Measurements from ENCODE around the gene SFMBT2. TPM values are rescaled to one million over a fixed set of nuclear protein-coding genes. Genes with fewer than 3 reads are reported as not detected.
A peak's percentile ranks its signal among the peaks of the same experiment; 100 is the strongest.
"Not testable (repeated sequence)": the region's sequence is repeated elsewhere in the genome, so short reads cannot be mapped to it uniquely, and the experiment has no call there.

Gene SFMBT2
- total RNA-seq, 2 experiments from 2014 or later = 31.9 to 32.3 TPM

DNA sequence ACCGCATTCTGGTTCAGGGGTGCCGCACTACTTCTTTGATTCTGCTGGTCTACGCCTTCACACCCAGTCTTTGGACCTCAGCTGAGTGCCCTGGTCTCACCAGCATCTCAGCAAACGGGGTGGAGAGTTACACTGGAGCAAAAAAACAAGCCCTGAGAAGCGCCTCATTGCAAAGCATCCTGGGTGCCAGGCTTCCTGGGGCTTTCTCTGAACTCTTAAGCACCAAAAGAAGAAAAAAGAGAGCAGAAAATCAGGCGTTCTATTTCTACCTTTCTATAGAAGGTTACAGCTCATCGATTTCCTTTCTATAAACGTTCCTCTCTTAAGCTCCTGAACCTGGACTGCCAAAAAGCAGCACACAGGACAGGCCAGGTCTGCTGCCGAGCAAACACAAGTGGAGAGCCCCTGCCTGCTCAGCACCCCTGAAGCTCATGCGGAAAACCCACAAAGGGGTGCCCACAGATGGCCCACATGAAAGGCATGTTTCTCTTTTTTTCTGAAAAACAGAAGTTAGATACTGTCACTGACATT, 217.9 kb downstream of the SFMBT2 start:
- ChIA-PET CTCF (no interaction called here), POLR2A (interaction anchor here (0.5 kb wide), 1 partner anchor 227 kb away, joined by 3 read pairs; no protein-coding TSS in a partner anchor)
- Mint-ChIP-seq H3K27ac (peak overlapping the region; percentile 99), H3K4me1 (peaks cover 64% of the 10 kb centered on the region), H3K9me3 (peaks cover 20% of the 10 kb centered on the region), H3K4me3 (peak overlapping the region; percentile 49), H3K27me3 (no peaks in the 10 kb centered on the region), H3K36me3 (ENCODE audit: low read depth) (peaks cover 86% of the 10 kb centered on the region)
- peak; percentile 84 for DNase-seq

DNA sequence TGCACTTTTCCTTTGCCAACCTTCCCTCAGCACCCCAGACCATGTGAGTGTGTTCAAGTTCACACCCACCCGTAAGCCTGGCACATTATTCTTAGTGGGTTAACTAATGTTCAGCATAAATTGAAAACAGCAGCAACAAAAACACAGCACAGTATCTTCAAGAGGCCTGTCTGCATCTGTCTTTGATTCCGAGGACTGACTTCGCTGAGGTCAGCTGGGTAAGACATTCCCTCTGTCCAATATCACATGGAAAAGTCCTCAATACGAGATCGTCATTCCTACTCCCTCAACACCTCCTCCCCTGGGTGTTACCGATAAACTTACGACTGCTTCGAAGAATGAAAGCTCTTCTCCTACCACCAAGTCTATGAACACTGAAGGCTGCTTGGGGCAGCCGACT, 218.8 kb downstream of the SFMBT2 start:
- Mint-ChIP-seq H3K4me1 (peaks cover 68% of the 10 kb centered on the region), H3K27ac (peak overlapping the region; percentile 99), H3K4me3 (peak overlapping the region; percentile 49), H3K36me3 (ENCODE audit: low read depth) (peaks cover 86% of the 10 kb centered on the region), H3K9me3 (peaks cover 18% of the 10 kb centered on the region), H3K27me3 (no peaks in the 10 kb centered on the region)
- CTCF ChIA-PET = no interaction called here
- no peak for DNase-seq
- POLR2A ChIA-PET = no interaction called here

GRCh38 chr10:7190772-7191171, 220.1 kb downstream of the SFMBT2 start:
- H3K27me3 Mint-ChIP-seq, H3K4me3 Mint-ChIP-seq, POLR2A ChIA-PET, DNase-seq: not testable (repeated sequence)
- Mint-ChIP-seq H3K27ac (peak overlapping the region; percentile 99), H3K36me3 (ENCODE audit: low read depth) (peaks cover 83% of the 10 kb centered on the region), H3K9me3 (peaks cover 15% of the 10 kb centered on the region), H3K4me1 (peaks cover 72% of the 10 kb centered on the region)
- CTCF ChIA-PET = interaction anchor here (0.9 kb wide), 1 partner anchor 220 kb away, joined by 3 read pairs; the partner anchor contains the start of gene SFMBT2

DNA sequence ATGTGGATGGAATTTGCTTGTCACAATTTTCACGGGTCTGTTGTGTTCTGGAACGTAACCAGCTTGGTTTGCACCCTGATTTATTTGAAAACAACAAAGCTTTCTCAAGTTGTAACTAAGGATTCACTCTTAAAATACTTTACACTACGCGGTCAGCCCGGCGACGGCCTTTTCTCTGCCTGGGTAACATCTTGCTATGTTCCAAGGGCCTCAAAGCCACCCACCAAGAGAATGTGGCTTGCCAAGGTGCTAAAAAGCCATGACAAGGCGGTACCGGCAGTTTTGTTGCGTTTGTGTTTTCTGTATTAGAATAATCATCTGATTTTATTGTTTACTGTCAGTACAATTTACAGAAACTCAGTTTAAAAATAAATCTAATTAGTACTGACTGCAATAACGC, 220.9 kb downstream of the SFMBT2 start:
- no peak for DNase-seq
- Mint-ChIP-seq H3K27me3 (no peaks in the 10 kb centered on the region), H3K4me1 (peaks cover 72% of the 10 kb centered on the region), H3K9me3 (peaks cover 12% of the 10 kb centered on the region), H3K27ac (no peak overlapping the region), H3K4me3 (no peak overlapping the region), H3K36me3 (ENCODE audit: low read depth) (peaks cover 82% of the 10 kb centered on the region)
- ChIA-PET CTCF (interaction anchor here (0.6 to 1.3 kb wide), 4 partner anchors 17 to 562 kb away, joined by 3 read pairs; partner anchors contain the start of gene SFMBT2), POLR2A (no interaction called here)

GRCh38 chr10:7188456-7189050, 222.3 kb downstream of the SFMBT2 start:
- no peak overlapping the region for H3K4me3 Mint-ChIP-seq

DNA sequence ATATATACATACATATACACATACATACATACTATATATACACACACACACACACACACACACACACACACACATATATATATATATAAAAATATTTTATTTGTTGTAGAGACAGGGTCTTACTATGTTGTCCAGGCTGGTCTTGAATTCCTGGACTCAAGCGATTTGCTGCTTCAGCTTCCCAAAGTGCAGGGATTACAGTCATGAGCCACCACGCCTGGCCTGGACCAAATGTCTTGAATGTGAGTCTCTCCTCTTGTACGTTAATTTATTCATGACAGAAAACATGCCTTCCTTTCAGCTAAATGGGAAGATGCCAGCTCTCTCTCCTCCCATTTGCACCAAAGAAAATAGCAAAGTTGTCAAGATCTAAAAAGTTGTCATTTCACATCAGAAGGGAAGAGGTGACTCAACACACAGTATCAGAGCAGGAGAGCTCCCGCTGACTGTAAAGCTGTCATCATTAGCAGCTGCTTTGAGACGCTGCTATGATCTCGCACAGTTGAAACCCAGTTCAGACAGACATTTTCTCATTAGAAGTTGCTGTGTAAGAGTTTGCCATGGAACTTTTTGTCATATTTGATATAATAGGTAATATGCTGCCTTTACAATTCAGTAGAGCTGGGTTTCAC, 224.3 kb downstream of the SFMBT2 start:
- Mint-ChIP-seq H3K27me3 (no peaks in the 10 kb centered on the region), H3K4me3 (no peak overlapping the region), H3K27ac (no peak overlapping the region), H3K9me3 (peaks cover 28% of the 10 kb centered on the region), H3K36me3 (ENCODE audit: low read depth) (peaks cover 85% of the 10 kb centered on the region), H3K4me1 (peaks cover 47% of the 10 kb centered on the region)
- CTCF ChIA-PET = interaction anchor here (0.7 to 1.1 kb wide), 3 partner anchors 14 to 1163 kb away, joined by 3 read pairs; no protein-coding TSS in a partner anchor
- no peak for DNase-seq
- POLR2A ChIA-PET = interaction anchor here (0.5 kb wide), 1 partner anchor 814 kb away, joined by 3 read pairs; no protein-coding TSS in a partner anchor

More at GRCh38 chr10:7188456-7189050, 222.3 kb downstream of the SFMBT2 start:
- no peaks in the 10 kb centered on the region for H3K27me3 Mint-ChIP-seq
- CTCF ChIA-PET = no interaction called here
- POLR2A ChIA-PET = no interaction called here
- no peak for DNase-seq
- peaks cover 67% of the 10 kb centered on the region for H3K4me1 Mint-ChIP-seq
- peaks cover 84% of the 10 kb centered on the region for H3K36me3 Mint-ChIP-seq (ENCODE audit: low read depth)
- H3K9me3 Mint-ChIP-seq = peaks cover 20% of the 10 kb centered on the region
- no peak overlapping the region for H3K27ac Mint-ChIP-seq

- CTCF ChIA-PET = interaction anchor here (1.1 kb wide), 1 partner anchor 25 kb away, joined by 3 read pairs; no protein-coding TSS in a partner anchor
- peaks cover 36% of the 10 kb centered on the region for H3K4me1 Mint-ChIP-seq
- DNase-seq = no peak
- no peak overlapping the region for H3K4me3 Mint-ChIP-seq
- H3K27me3 Mint-ChIP-seq = no peaks in the 10 kb centered on the region
- POLR2A ChIA-PET = no interaction called here
- peaks cover 25% of the 10 kb centered on the region for H3K9me3 Mint-ChIP-seq
- peaks cover 79% of the 10 kb centered on the region for H3K36me3 Mint-ChIP-seq (ENCODE audit: low read depth)
- peak overlapping the region; percentile 79 for H3K27ac Mint-ChIP-seq
Measured at GRCh38 chr10:7185367-7185690, 225.5 kb downstream of the SFMBT2 start.

GRCh38 chr10:7184660-7185366, 226.0 kb downstream of the SFMBT2 start:
- Mint-ChIP-seq H3K27ac (peak overlapping the region; percentile 79), H3K4me1 (peaks cover 36% of the 10 kb centered on the region), H3K36me3 (ENCODE audit: low read depth) (peaks cover 79% of the 10 kb centered on the region), H3K27me3 (no peaks in the 10 kb centered on the region), H3K4me3 (no peak overlapping the region), H3K9me3 (peaks cover 25% of the 10 kb centered on the region)
- POLR2A ChIA-PET = no interaction called here
- CTCF ChIA-PET = no interaction called here
- DNase-seq = no peak

DNA sequence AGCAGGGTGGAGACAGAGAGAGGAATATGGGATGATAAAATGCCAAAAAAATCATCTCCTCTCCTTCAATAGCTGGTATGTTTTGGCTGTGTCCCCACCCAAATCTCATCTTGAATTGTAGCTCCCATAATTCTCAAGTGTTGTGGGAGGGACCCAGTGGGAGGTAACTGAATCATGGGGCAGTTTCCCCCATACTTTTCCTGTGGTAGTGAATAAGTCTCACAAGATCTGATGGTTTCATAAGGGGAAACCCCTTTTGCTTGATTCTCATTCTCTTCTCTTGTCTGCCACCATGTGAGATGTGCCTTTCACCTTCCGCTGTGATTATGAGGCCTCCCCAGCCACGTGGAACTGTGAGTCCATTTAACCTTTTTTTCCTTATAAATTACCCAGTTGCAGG, 226.7 kb downstream of the SFMBT2 start:
- H3K9me3 Mint-ChIP-seq = peaks cover 25% of the 10 kb centered on the region
- peaks cover 77% of the 10 kb centered on the region for H3K36me3 Mint-ChIP-seq (ENCODE audit: low read depth)
- CTCF ChIA-PET, H3K27ac Mint-ChIP-seq, DNase-seq, H3K4me3 Mint-ChIP-seq, POLR2A ChIA-PET, H3K27me3 Mint-ChIP-seq: not testable (repeated sequence)
- H3K4me1 Mint-ChIP-seq = peaks cover 33% of the 10 kb centered on the region

- POLR2A ChIA-PET, H3K27ac Mint-ChIP-seq: not testable (repeated sequence)
- peaks cover 75% of the 10 kb centered on the region for H3K36me3 Mint-ChIP-seq (ENCODE audit: low read depth)
Measured at GRCh38 chr10:7182327-7182726, 228.5 kb downstream of the SFMBT2 start.

GRCh38 chr10:7181420-7181819, 229.4 kb downstream of the SFMBT2 start:
- H3K4me3 Mint-ChIP-seq = no peak overlapping the region
- POLR2A ChIA-PET = no interaction called here
- peaks cover 32% of the 10 kb centered on the region for H3K9me3 Mint-ChIP-seq
- CTCF ChIA-PET = interaction anchor here (0.6 to 1.0 kb wide), 4 partner anchors 229 to 926 kb away, joined by 3 to 7 read pairs (median 4); partner anchors contain the start of gene SFMBT2
- no peak overlapping the region for H3K27ac Mint-ChIP-seq
- peaks cover 76% of the 10 kb centered on the region for H3K36me3 Mint-ChIP-seq (ENCODE audit: low read depth)
- DNase-seq = no peak
- H3K27me3 Mint-ChIP-seq = no peaks in the 10 kb centered on the region
- H3K4me1 Mint-ChIP-seq = peaks cover 23% of the 10 kb centered on the region

More at GRCh38 chr10:7182327-7182726, 228.5 kb downstream of the SFMBT2 start:
- H3K27me3 Mint-ChIP-seq, DNase-seq, CTCF ChIA-PET, H3K4me3 Mint-ChIP-seq: not testable (repeated sequence)
- Mint-ChIP-seq H3K4me1 (peaks cover 31% of the 10 kb centered on the region), H3K9me3 (peaks cover 27% of the 10 kb centered on the region)

DNA sequence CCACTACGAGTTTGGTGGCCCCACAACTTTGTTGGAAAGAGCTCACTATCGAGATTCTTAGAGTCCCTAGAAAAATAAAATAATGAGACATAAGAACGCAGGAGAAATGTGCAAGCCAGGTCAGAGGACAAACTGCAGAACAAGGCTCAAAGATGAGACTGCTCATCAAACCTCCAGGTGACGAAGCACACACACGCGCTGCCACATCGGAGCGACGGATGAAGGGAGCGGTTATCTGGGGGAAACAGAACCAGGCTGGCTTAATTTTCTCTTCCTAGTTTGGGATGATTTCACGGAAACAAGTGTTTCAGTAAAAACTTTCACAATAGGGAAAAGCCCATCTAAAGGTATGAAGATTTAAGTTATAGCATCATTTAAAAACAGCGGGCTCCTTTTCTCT, 231.3 kb downstream of the SFMBT2 start:
- H3K4me3 Mint-ChIP-seq = no peak overlapping the region
- POLR2A ChIA-PET = no interaction called here
- H3K27me3 Mint-ChIP-seq = no peaks in the 10 kb centered on the region
- peaks cover 42% of the 10 kb centered on the region for H3K9me3 Mint-ChIP-seq
- CTCF ChIA-PET = interaction anchor here (0.9 kb wide), 1 partner anchor 13 kb away, joined by 4 read pairs; no protein-coding TSS in a partner anchor
- H3K27ac Mint-ChIP-seq = no peak overlapping the region
- no peak for DNase-seq
- H3K4me1 Mint-ChIP-seq = peaks cover 6% of the 10 kb centered on the region
- peaks cover 79% of the 10 kb centered on the region for H3K36me3 Mint-ChIP-seq (ENCODE audit: low read depth)

GRCh38 chr10:7173948-7174347, 236.9 kb downstream of the SFMBT2 start:
- H3K27ac Mint-ChIP-seq = no peak overlapping the region
- H3K4me1 Mint-ChIP-seq = no peaks in the 10 kb centered on the region
- CTCF ChIA-PET = no interaction called here
- peaks cover 24% of the 10 kb centered on the region for H3K9me3 Mint-ChIP-seq
- peaks cover 71% of the 10 kb centered on the region for H3K36me3 Mint-ChIP-seq (ENCODE audit: low read depth)
- POLR2A ChIA-PET = no interaction called here
- DNase-seq = no peak
- H3K27me3 Mint-ChIP-seq = no peaks in the 10 kb centered on the region
- H3K4me3 Mint-ChIP-seq = no peak overlapping the region

All from activated CD4-positive, alpha-beta T cell treated with anti-CD3 and anti-CD28 coated beads, Interleukin-2, amount 10 ng/mL, durations not matched to agents 7 days and 5 days (primary cell).